Measurements from ENCODE around the gene HSPA4.

HSPA4 gene

DNA sequence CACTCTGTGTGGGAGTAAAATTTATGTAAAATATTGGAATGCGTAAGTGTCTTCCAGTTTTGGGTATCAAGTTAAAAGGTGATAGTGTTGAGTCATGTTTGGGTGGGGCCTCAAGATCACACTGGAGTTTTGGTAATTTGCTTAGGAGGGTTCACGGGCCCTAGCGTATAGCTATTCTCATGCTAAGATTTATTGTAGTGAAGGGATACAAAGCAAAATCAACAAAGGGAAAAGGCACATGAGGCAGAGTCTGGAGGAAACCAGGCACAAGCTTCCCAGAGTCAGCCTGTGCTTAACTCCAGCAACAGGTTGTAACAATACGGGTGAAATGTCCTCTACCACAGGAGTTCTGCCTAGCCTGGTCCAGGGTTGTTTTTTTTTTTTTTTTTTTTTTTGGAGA, 20.2 kb downstream of the HSPA4 start:
- Histone ChIP-seq H3K4me3 (ENCODE audit: low read length) (no peak overlapping the region), H3K27ac (ENCODE audit: low read length) (no peak overlapping the region), H3K9me2 (replicated peaks; ENCODE audit: insufficient read depth, low read length) (no peaks in the 10 kb centered on the region), H3K36me3 (replicated peaks; ENCODE audit: insufficient read depth, low read length) (peaks cover 6% of the 10 kb centered on the region; the same call in 1 of the 2 replicates), H3K9me3 (replicated peaks; ENCODE audit: insufficient read depth, low read length) (no peaks in the 10 kb centered on the region), H3F3A (ENCODE audit: insufficient read depth, low read length) (no peaks in the 10 kb centered on the region), H3K79me2 (ENCODE audit: low read length) (peaks cover 85% of the 10 kb centered on the region), H3K9ac (ENCODE audit: low read length) (no peak overlapping the region), H4K20me1 (ENCODE audit: insufficient read depth, low read length) (no peaks in the 10 kb centered on the region), H3K27me3 (replicated peaks; ENCODE audit: insufficient read depth, low read length) (no peaks in the 10 kb centered on the region), H3K4me2 (ENCODE audit: low read depth, low read length) (no peak overlapping the region), H3K4me1 (ENCODE audit: low read length) (no peaks in the 10 kb centered on the region), H2AFZ (ENCODE audit: low read length) (no peak overlapping the region)
- no peak for TF ChIP-seq EZH2phosphoT487 (IDR thresholded peaks at IDR 0.05; ENCODE audit: low read length)
- TF ChIP-seq, protein P1, sequence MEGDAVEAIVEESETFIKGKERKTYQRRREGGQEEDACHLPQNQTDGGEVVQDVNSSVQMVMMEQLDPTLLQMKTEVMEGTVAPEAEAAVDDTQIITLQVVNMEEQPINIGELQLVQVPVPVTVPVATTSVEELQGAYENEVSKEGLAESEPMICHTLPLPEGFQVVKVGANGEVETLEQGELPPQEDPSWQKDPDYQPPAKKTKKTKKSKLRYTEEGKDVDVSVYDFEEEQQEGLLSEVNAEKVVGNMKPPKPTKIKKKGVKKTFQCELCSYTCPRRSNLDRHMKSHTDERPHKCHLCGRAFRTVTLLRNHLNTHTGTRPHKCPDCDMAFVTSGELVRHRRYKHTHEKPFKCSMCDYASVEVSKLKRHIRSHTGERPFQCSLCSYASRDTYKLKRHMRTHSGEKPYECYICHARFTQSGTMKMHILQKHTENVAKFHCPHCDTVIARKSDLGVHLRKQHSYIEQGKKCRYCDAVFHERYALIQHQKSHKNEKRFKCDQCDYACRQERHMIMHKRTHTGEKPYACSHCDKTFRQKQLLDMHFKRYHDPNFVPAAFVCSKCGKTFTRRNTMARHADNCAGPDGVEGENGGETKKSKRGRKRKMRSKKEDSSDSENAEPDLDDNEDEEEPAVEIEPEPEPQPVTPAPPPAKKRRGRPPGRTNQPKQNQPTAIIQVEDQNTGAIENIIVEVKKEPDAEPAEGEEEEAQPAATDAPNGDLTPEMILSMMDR (IDR thresholded peaks at IDR 0.05; ENCODE audit: low read length), result no peak
- no peak for TF ChIP-seq EZH2 (optimal IDR thresholded peaks at IDR 0.05; ENCODE audit: low read depth, low read length)
- DNase-seq, result no peak

DNA sequence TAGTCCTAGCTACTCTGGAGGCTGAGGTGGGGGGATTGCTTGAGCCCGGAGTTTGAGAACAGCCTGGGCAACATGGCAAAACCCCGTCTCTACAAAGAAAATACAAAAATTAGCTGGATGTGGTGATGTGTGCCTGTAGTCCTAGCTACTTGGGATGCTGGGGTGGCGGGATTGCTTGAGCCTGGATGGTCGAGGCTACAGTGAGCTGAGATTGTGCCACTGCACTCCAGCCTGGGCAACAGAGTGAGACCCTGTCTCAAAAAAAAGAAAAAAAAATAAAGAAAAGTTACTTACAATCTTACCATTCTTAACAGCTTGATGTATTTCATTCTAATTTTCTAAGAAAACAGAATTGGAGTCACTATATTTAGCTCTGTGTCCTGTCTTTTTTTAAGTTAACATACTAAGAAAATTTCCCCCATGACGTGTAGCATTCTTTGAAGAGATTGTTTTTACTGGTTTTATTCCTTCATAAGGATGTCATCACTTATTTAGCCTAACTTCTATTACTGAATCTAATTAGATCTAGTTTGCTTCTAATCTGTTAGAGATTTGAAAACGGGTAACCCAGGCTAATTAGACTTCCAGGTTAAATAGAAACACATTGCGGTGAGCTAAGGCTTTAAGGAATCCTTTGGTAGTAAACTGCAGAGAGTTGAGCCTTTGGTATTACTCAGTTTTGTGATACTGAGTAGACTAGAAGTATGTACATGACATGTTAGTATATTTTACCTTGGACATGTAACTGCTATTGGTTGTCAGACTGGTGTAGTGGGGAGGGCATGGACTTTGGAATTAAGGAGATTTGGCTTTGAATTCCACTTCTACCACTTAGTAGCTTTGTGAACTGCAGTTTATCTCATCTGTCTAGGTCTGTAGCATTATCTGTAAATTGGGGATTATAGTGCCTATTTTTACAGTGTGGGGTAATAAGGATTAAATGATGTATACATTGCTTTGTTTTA, 24.0 kb downstream of the HSPA4 start:
- Histone ChIP-seq H3K79me2 (ENCODE audit: low read length) (peaks cover 88% of the 10 kb centered on the region), H3K4me1 (ENCODE audit: low read length) (no peaks in the 10 kb centered on the region), H3K9me2 (replicated peaks; ENCODE audit: insufficient read depth, low read length) (no peaks in the 10 kb centered on the region), H3F3A (ENCODE audit: insufficient read depth, low read length) (no peaks in the 10 kb centered on the region), H3K9ac (ENCODE audit: low read length) (no peak overlapping the region), H3K4me2 (ENCODE audit: low read depth, low read length) (no peak overlapping the region), H3K27ac (ENCODE audit: low read length) (no peak overlapping the region), H3K4me3 (ENCODE audit: low read length) (no peak overlapping the region), H3K36me3 (replicated peaks; ENCODE audit: insufficient read depth, low read length) (peaks cover 6% of the 10 kb centered on the region; the same call in 1 of the 2 replicates), H4K20me1 (ENCODE audit: insufficient read depth, low read length) (no peaks in the 10 kb centered on the region), H3K9me3 (replicated peaks; ENCODE audit: insufficient read depth, low read length) (no peaks in the 10 kb centered on the region), H2AFZ (ENCODE audit: low read length) (no peak overlapping the region), H3K27me3 (replicated peaks; ENCODE audit: insufficient read depth, low read length) (no peaks in the 10 kb centered on the region)
- DNase-seq, result no peak
- TF ChIP-seq, protein P1 (IDR thresholded peaks at IDR 0.05; ENCODE audit: low read length), result no peak
- TF ChIP-seq EZH2 (optimal IDR thresholded peaks at IDR 0.05; ENCODE audit: low read depth, low read length) (no peak), EZH2phosphoT487 (IDR thresholded peaks at IDR 0.05; ENCODE audit: low read length) (no peak)

DNA sequence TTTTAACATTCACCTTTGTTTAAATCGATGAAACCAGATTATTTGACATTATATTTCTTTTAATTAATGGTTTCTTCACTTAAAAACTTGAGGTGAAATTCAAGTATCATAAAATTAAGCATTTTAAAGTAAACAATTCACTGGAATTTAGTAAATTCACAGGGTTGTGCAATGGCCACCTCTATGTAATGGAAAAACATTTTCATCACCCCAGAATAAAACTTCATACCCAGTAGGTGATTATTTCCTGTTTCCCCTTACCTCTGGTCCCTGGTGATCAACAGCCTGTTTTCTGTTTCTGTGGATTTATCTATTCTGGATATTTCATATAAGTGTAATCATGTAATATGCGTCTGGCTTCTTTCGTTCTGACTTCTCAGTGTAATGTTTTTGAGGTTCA, 27.2 kb downstream of the HSPA4 start:
- no peaks in the 10 kb centered on the region for H3K27me3 ChIP-seq (replicated peaks; ENCODE audit: insufficient read depth, low read length)
- H3K79me2 ChIP-seq (ENCODE audit: low read length), result peaks cover 82% of the 10 kb centered on the region
- H3K9me2 ChIP-seq (replicated peaks; ENCODE audit: insufficient read depth, low read length), result no peaks in the 10 kb centered on the region
- no peaks in the 10 kb centered on the region for H3F3A ChIP-seq (ENCODE audit: insufficient read depth, low read length)
- H3K4me1 ChIP-seq (ENCODE audit: low read length), result no peaks in the 10 kb centered on the region
- no peak overlapping the region for H3K4me3 ChIP-seq (ENCODE audit: low read length)
- H3K9me3 ChIP-seq (replicated peaks; ENCODE audit: insufficient read depth, low read length), result no peaks in the 10 kb centered on the region
- no peak for DNase-seq
- no peak overlapping the region for H3K27ac ChIP-seq (ENCODE audit: low read length)
- peaks cover 3% of the 10 kb centered on the region; the same call in 1 of the 2 replicates for H3K36me3 ChIP-seq (replicated peaks; ENCODE audit: insufficient read depth, low read length)
- H3K4me2 ChIP-seq (ENCODE audit: low read depth, low read length), result no peak overlapping the region
- TF ChIP-seq EZH2phosphoT487 (IDR thresholded peaks at IDR 0.05; ENCODE audit: low read length), result no peak
- H3K9ac ChIP-seq (ENCODE audit: low read length), result no peak overlapping the region
- H4K20me1 ChIP-seq (ENCODE audit: insufficient read depth, low read length), result no peaks in the 10 kb centered on the region
- H2AFZ ChIP-seq (ENCODE audit: low read length), result no peak overlapping the region

DNA sequence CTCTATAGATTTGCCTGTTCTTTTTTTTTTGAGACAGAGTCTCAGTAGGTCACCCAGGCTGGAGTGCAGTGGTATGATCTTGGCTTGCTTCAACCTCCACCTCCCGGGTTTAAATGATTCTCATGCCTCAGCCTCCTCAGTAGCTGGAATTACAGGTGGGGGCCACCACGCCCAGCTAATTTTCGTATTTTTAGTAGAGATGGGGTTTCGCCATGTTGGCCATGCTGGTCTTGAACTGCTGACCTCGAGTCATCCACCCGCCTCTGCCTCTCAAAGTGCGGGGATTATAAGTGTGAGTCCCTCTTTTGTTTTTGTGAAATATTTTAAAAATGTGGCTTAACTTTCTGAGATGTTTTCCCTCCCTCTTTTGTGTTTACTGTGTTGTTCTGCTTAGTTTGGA, 29.2 kb downstream of the HSPA4 start:
- H3K36me3 ChIP-seq (replicated peaks; ENCODE audit: insufficient read depth, low read length), result 0 out of 2 replicates have a peak, but pooled peaks cover 3% of the 10 kb centered on the region
- no peaks in the 10 kb centered on the region for H3K9me2 ChIP-seq (replicated peaks; ENCODE audit: insufficient read depth, low read length)
- no peak for DNase-seq
- H3K27me3 ChIP-seq (replicated peaks; ENCODE audit: insufficient read depth, low read length), result no peaks in the 10 kb centered on the region
- no peaks in the 10 kb centered on the region for H3K4me1 ChIP-seq (ENCODE audit: low read length)
- no peaks in the 10 kb centered on the region for H3K9me3 ChIP-seq (replicated peaks; ENCODE audit: insufficient read depth, low read length)
- H3K4me2 ChIP-seq (ENCODE audit: low read depth, low read length), result no peak overlapping the region
- no peak overlapping the region for H3K9ac ChIP-seq (ENCODE audit: low read length)
- H4K20me1 ChIP-seq (ENCODE audit: insufficient read depth, low read length), result no peaks in the 10 kb centered on the region
- H3K79me2 ChIP-seq (ENCODE audit: low read length), result peaks cover 80% of the 10 kb centered on the region
- H2AFZ ChIP-seq (ENCODE audit: low read length), result no peak overlapping the region
- no peak overlapping the region for H3K4me3 ChIP-seq (ENCODE audit: low read length)
- H3F3A ChIP-seq (ENCODE audit: insufficient read depth, low read length), result no peaks in the 10 kb centered on the region
- H3K27ac ChIP-seq (ENCODE audit: low read length), result no peak overlapping the region
- TF ChIP-seq EZH2 (optimal IDR thresholded peaks at IDR 0.05; ENCODE audit: low read depth, low read length) (no peak), EZH2phosphoT487 (IDR thresholded peaks at IDR 0.05; ENCODE audit: low read length) (no peak)
- TF ChIP-seq, protein P1 (IDR thresholded peaks at IDR 0.05; ENCODE audit: low read length), result no peak

Measured in MM.1S (cell line).